CD4-positive, CD25-positive, alpha-beta regulatory T cell (primary cell): ENCODE data around the gene DDX10. TPM values are rescaled to one million over a fixed set of nuclear protein-coding genes. Genes with fewer than 3 reads are reported as not detected.

ENCODE experiments used
- ATAC-seq, 2 donors: fragments of 150-1000 bp; cut with Tn5 transposase; one replicate each; pipeline ENCODE4 v1.10.0; 2021; ENCODE audit warnings: low read depth in 2 of 2, moderate number of reproducible peaks in 2 of 2, moderate library complexity in 1 of 2
- DNase-seq, 3 donors: peaks; one replicate each; pipeline versions ENCODE4 v3.0.0 to v3.0.0-alpha.2; 2012 to 2022; ENCODE audit warnings: mixed read lengths in 1 of 3
- H3K27ac ChIP-seq: one replicate; pipeline ENCODE4 v1.7.0; 2013; ENCODE audit warnings: mild to moderate bottlenecking, low read length; ENCODE audit not compliant: insufficient read depth, poor library complexity, severe bottlenecking
- H3K27me3 ChIP-seq: one replicate; pipeline ENCODE4 v1.7.0; 2013; ENCODE audit warnings: low read length; ENCODE audit not compliant: control insufficient read depth, insufficient read depth
- H3K36me3 ChIP-seq: one replicate; pipeline ENCODE4 v1.7.0; 2013; ENCODE audit warnings: mild to moderate bottlenecking, low read length, moderate library complexity; ENCODE audit not compliant: control insufficient read depth, insufficient read depth
- H3K4me1 ChIP-seq: 2 replicates; pipeline ENCODE4 v1.7.0; 2013; ENCODE audit warnings: mild to moderate bottlenecking, low read length; ENCODE audit not compliant: insufficient read depth, control insufficient read depth, poor library complexity, severe bottlenecking
- H3K4me3 ChIP-seq: one replicate; pipeline ENCODE4 v1.7.0; 2013; ENCODE audit warnings: low read depth, mild to moderate bottlenecking, low read length, moderate library complexity
- H3K9me3 ChIP-seq, 2 experiments: 1 replicate in 1 of 2; 2 replicates in 1 of 2; pipeline ENCODE4 v1.7.0; 2013; ENCODE audit warnings: low read length in 2 of 2, mild to moderate bottlenecking in 1 of 2, moderate library complexity in 1 of 2; ENCODE audit not compliant: control insufficient read depth in 2 of 2
- H3K27ac Mint-ChIP-seq, 3 donors: one replicate each; pipeline ENCODE4 v1.8.0; 2020 to 2022; ENCODE audit warnings: mild to moderate bottlenecking in 3 of 3, mixed read lengths in 3 of 3, moderate library complexity in 2 of 3
- H3K27me3 Mint-ChIP-seq: one replicate; pipeline ENCODE4 v1.8.0; 2022; ENCODE audit warnings: mild to moderate bottlenecking, mixed read lengths
- H3K36me3 Mint-ChIP-seq: one replicate; pipeline ENCODE4 v1.8.0; 2020; ENCODE audit warnings: mixed read lengths
- H3K4me1 Mint-ChIP-seq, 4 donors: one replicate each; pipeline ENCODE4 v1.8.0; 2020 to 2022; ENCODE audit warnings: mixed read lengths in 4 of 4, mild to moderate bottlenecking in 1 of 4
- H3K4me3 Mint-ChIP-seq, 4 donors: one replicate each; pipeline ENCODE4 v1.8.0; 2020 to 2022; ENCODE audit warnings: mild to moderate bottlenecking in 4 of 4, mixed read lengths in 4 of 4, moderate library complexity in 3 of 4
- H3K9me3 Mint-ChIP-seq, 7 donors: one replicate each; pipeline ENCODE4 v1.8.0; 2020 to 2022; ENCODE audit warnings: mixed read lengths in 7 of 7, mild to moderate bottlenecking in 3 of 7, moderate library complexity in 2 of 7
- polyA plus RNA-seq, 4 donors: library from polyadenylated mRNA; unstranded; fragments of 300-500 nt; fragmentation: Illumina TruSeq; gene quantifications; one replicate each; pipeline ENCODE4 v1.2.3, GENCODE V29; 2021
- total RNA-seq: library from RNA; stranded (reverse); gene quantifications from one replicate; pipeline ENCODE4 v1.2.3, GENCODE V29; 2022

Gene DDX10
- total and polyA plus RNA-seq, 5 donors from 2014 or later, result 10.5 to 23.3 (median 14.0) TPM

DNA sequence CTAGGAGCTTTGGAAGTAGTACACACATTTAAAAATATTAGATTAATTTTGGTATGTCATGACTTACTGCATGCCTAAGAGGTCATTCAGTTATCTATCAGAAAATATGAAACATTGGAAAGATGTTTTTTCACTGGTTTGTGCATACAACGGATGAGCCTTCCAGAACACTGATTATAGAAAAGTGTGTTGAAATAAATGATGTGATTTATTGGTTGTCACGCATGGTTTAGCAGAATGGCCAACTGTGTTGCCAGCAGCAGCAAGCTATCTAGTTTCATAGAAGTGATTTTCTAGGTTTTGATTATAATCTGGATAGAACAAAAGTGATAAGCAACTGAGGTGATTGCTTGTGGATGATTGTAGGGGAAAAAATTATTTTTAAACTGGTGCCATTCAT is 53.6 kb downstream of the DDX10 start:
- Mint-ChIP-seq H3K9me3 (no peaks in the 10 kb centered on the region), H3K27me3 (no peaks in the 10 kb centered on the region), H3K36me3 (peaks cover 45% of the 10 kb centered on the region), H3K27ac (no peak overlapping the region), H3K4me1 (peaks cover 0 to 6% (median 2%) of the 10 kb centered on the region in 4 donors), H3K4me3 (no peak overlapping the region)
- Histone ChIP-seq H3K4me3 (no peak overlapping the region), H3K36me3 (peaks cover 23% of the 10 kb centered on the region), H3K27me3 (no peaks in the 10 kb centered on the region), H3K4me1 (no peaks in the 10 kb centered on the region), H3K27ac (no peak overlapping the region), H3K9me3 (no peaks in the 10 kb centered on the region)
- DNase-seq, result no peak
- ATAC-seq, result no peak

GRCh38 chr11:108724974-108725689 is 60.3 kb downstream of the DDX10 start:
- H3K9me3 Mint-ChIP-seq, result peaks cover 0 to 6% (median 0%) of the 10 kb centered on the region in 7 donors
- H3K27ac Mint-ChIP-seq, result peak overlapping the region in 1 of 3 donors; percentile 64
- H3K9me3 ChIP-seq, result no peaks in the 10 kb centered on the region
- DNase-seq, result no peak
- H3K4me1 ChIP-seq, result no peaks in the 10 kb centered on the region
- H3K4me3 ChIP-seq, result no peak overlapping the region
- no peak overlapping the region for H3K4me3 Mint-ChIP-seq
- no peaks in the 10 kb centered on the region for H3K27me3 ChIP-seq
- ATAC-seq, result no peak
- H3K36me3 ChIP-seq, result peaks cover 16% of the 10 kb centered on the region
- peaks cover 18 to 30% (median 20%) of the 10 kb centered on the region in 4 donors for H3K4me1 Mint-ChIP-seq
- H3K36me3 Mint-ChIP-seq, result peaks cover 40% of the 10 kb centered on the region
- H3K27me3 Mint-ChIP-seq, result no peaks in the 10 kb centered on the region
- H3K27ac ChIP-seq, result no peak overlapping the region

GRCh38 chr11:108726077-108726800 is 61.4 kb downstream of the DDX10 start:
- Mint-ChIP-seq H3K4me3 (no peak overlapping the region), H3K9me3 (peaks cover 0 to 6% (median 0%) of the 10 kb centered on the region in 7 donors), H3K27me3 (no peaks in the 10 kb centered on the region), H3K27ac (peak overlapping the region in 1 of 3 donors; percentile 7), H3K4me1 (peaks cover 18 to 30% (median 20%) of the 10 kb centered on the region in 4 donors), H3K36me3 (peaks cover 36% of the 10 kb centered on the region)
- H3K36me3 ChIP-seq, result peaks cover 14% of the 10 kb centered on the region
- no peak overlapping the region for H3K27ac ChIP-seq
- ATAC-seq, result no peak
- no peaks in the 10 kb centered on the region for H3K27me3 ChIP-seq
- H3K9me3 ChIP-seq, result no peaks in the 10 kb centered on the region
- no peak for DNase-seq
- no peaks in the 10 kb centered on the region for H3K4me1 ChIP-seq
- H3K4me3 ChIP-seq, result no peak overlapping the region

DNA sequence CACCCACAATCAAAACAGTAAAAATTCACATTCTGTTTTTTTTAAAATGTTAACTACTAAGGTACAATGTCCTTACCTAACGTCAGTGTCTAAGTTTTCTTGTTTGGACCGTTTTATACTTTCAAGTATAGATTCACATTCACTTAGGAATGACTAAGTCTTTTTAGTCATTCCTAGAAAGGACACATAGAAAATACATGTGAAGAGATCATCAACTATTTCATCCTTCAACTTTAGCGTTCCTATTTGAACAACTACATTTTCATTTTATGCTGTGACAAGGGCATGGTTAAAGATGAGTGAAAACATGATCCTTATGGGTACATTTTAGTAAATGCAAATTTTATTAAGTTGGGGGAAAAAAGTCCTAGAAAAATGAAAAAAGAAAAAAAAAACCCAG is 62.8 kb downstream of the DDX10 start:
- peaks cover 37% of the 10 kb centered on the region for H3K36me3 Mint-ChIP-seq

DNA sequence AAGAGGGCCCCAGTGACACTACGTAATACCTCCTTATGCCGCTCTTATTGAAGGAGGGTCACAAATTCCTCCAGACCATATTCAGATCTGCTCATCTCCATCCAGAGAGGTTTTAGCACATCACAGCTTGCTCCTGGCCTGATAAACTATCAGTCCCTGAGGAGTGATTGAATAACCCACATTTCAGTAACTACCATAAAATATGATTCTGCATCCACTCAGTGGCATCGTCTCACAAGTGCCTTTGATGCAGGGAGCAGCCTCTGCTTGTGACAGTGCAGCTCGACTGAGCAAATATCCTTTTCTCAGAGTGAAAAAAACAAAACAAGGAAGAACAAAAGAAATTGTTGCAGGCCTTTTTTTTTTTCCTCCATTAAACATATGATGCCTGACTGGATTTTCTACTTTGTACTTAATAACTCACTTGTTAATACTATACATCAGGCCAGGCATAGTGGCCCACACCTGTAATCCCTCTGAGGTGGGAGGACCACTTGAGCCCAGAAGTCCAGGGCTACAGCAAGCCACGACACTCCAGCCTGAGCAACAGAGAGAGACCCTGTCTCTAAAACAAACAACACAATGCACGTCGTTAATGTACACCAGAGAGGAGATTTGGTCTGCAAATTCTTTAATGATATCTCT is 64.5 kb downstream of the DDX10 start:
- no peak for ATAC-seq

More for the DNA sequence above, 62.8 kb downstream of the DDX10 start:
- H3K36me3 ChIP-seq, result peaks cover 12% of the 10 kb centered on the region
- H3K27ac ChIP-seq, result no peak overlapping the region
- H3K27me3 Mint-ChIP-seq, result no peaks in the 10 kb centered on the region
- peaks cover 0 to 6% (median 0%) of the 10 kb centered on the region in 7 donors for H3K9me3 Mint-ChIP-seq
- H3K27ac Mint-ChIP-seq, result peak overlapping the region in 2 of 3 donors; percentile 10 to 11
- no peaks in the 10 kb centered on the region for H3K27me3 ChIP-seq
- no peaks in the 10 kb centered on the region for H3K9me3 ChIP-seq
- no peaks in the 10 kb centered on the region for H3K4me1 ChIP-seq
- ATAC-seq (no peak), DNase-seq (no peak)
- H3K4me3 Mint-ChIP-seq, result no peak overlapping the region
- H3K4me3 ChIP-seq, result no peak overlapping the region
- peaks cover 21 to 30% (median 22%) of the 10 kb centered on the region in 4 donors for H3K4me1 Mint-ChIP-seq

DNA sequence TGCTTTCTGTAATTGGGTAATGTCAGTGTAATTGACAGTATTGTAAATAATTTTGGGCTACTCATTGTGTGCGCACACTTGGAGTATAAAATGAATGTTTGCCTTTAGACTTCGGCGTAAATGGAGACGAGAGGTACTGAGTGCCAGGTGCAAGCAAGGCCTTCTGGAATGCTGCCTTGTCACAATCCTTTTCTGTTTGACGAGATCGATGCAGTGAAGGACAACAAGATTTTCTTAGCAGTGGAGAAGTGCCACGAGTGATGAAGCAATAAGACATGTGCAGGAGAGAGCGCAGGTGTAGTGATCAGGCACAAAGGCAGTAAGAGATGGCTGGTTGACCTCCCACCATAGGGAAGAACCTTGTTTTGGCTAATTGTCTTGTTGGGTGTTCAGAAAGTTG is 67.5 kb downstream of the DDX10 start:
- H3K27me3 Mint-ChIP-seq, result no peaks in the 10 kb centered on the region
- no peak overlapping the region for H3K4me3 ChIP-seq
- H3K36me3 Mint-ChIP-seq, result peaks cover 23% of the 10 kb centered on the region
- no peaks in the 10 kb centered on the region for H3K9me3 ChIP-seq
- ATAC-seq (no peak), DNase-seq (no peak)
- H3K27me3 ChIP-seq, result no peaks in the 10 kb centered on the region
- no peak overlapping the region for H3K4me3 Mint-ChIP-seq
- peaks cover 0 to 2% (median 0%) of the 10 kb centered on the region in 7 donors for H3K9me3 Mint-ChIP-seq
- no peak overlapping the region for H3K27ac ChIP-seq
- peak overlapping the region in 2 of 3 donors; percentile 11 to 23 for H3K27ac Mint-ChIP-seq
- H3K4me1 Mint-ChIP-seq, result peaks cover 23 to 40% (median 31%) of the 10 kb centered on the region in 4 donors
- H3K36me3 ChIP-seq, result no peaks in the 10 kb centered on the region
- H3K4me1 ChIP-seq, result no peaks in the 10 kb centered on the region

More for the DNA sequence above, 64.5 kb downstream of the DDX10 start:
- H3K4me3 ChIP-seq, result no peak overlapping the region
- H3K9me3 ChIP-seq, result no peaks in the 10 kb centered on the region
- no peak overlapping the region for H3K4me3 Mint-ChIP-seq
- no peaks in the 10 kb centered on the region for H3K4me1 ChIP-seq
- no peak for DNase-seq
- peaks cover 0 to 6% (median 0%) of the 10 kb centered on the region in 7 donors for H3K9me3 Mint-ChIP-seq
- H3K36me3 Mint-ChIP-seq, result peaks cover 28% of the 10 kb centered on the region
- H3K27ac Mint-ChIP-seq, result no peak overlapping the region
- no peaks in the 10 kb centered on the region for H3K27me3 ChIP-seq
- no peak overlapping the region for H3K27ac ChIP-seq
- no peaks in the 10 kb centered on the region for H3K27me3 Mint-ChIP-seq
- peaks cover 27 to 45% (median 35%) of the 10 kb centered on the region in 4 donors for H3K4me1 Mint-ChIP-seq
- peaks cover 4% of the 10 kb centered on the region for H3K36me3 ChIP-seq

GRCh38 chr11:108733479-108734116 is 68.7 kb downstream of the DDX10 start:
- H3K4me3 ChIP-seq, result peak overlapping the region; percentile 4
- H3K4me3 Mint-ChIP-seq, result peak overlapping the region in 2 of 4 donors; percentile 39 to 47
- no peaks in the 10 kb centered on the region for H3K4me1 ChIP-seq
- peaks cover 23% of the 10 kb centered on the region for H3K36me3 Mint-ChIP-seq
- peak overlapping the region; percentile 10 to 66 (median 33) for H3K27ac Mint-ChIP-seq
- peaks cover 25 to 38% (median 31%) of the 10 kb centered on the region in 4 donors for H3K4me1 Mint-ChIP-seq
- H3K27me3 Mint-ChIP-seq, result no peaks in the 10 kb centered on the region
- no peak overlapping the region for H3K27ac ChIP-seq
- ATAC-seq (peak; percentile 62 to 68), DNase-seq (peak in 1 of 3 donors; percentile 51)
- H3K27me3 ChIP-seq, result no peaks in the 10 kb centered on the region
- H3K36me3 ChIP-seq, result no peaks in the 10 kb centered on the region
- peaks cover 0 to 2% (median 0%) of the 10 kb centered on the region in 7 donors for H3K9me3 Mint-ChIP-seq
- no peaks in the 10 kb centered on the region for H3K9me3 ChIP-seq
